ENCODE measurements around the gene CREG2. TPM values are rescaled to one million over a fixed set of nuclear protein-coding genes. Genes with fewer than 3 reads are reported as not detected.

Gene CREG2
- total RNA-seq, 2 donors from 2014 or later: 0.59 TPM; not detected in 1

- Histone ChIP-seq H3K4me1 (peaks cover 0 to 15% of the 10 kb centered on the region in 2 donors), H3K9me3 (no peaks in the 10 kb centered on the region), H3K27ac (no peak overlapping the region), H3K27me3 (no peaks in the 10 kb centered on the region), H3K36me3 (no peaks in the 10 kb centered on the region), H3K4me3 (no peak overlapping the region)
- DNase-seq (ENCODE audit: low spot score): no peak
- TF ChIP-seq, protein P1, sequence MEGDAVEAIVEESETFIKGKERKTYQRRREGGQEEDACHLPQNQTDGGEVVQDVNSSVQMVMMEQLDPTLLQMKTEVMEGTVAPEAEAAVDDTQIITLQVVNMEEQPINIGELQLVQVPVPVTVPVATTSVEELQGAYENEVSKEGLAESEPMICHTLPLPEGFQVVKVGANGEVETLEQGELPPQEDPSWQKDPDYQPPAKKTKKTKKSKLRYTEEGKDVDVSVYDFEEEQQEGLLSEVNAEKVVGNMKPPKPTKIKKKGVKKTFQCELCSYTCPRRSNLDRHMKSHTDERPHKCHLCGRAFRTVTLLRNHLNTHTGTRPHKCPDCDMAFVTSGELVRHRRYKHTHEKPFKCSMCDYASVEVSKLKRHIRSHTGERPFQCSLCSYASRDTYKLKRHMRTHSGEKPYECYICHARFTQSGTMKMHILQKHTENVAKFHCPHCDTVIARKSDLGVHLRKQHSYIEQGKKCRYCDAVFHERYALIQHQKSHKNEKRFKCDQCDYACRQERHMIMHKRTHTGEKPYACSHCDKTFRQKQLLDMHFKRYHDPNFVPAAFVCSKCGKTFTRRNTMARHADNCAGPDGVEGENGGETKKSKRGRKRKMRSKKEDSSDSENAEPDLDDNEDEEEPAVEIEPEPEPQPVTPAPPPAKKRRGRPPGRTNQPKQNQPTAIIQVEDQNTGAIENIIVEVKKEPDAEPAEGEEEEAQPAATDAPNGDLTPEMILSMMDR (IDR thresholded peaks at IDR 0.05): no peak
Measured at GRCh38 chr2:101430156-101430555, 42.9 kb upstream of the CREG2 start.

- no peaks in the 10 kb centered on the region for H3K27me3 ChIP-seq
- no peak overlapping the region for H3K4me3 ChIP-seq
- peaks cover 0 to 9% of the 10 kb centered on the region in 2 donors for H3K4me1 ChIP-seq
- no peaks in the 10 kb centered on the region for H3K9me3 ChIP-seq
- TF ChIP-seq, protein P1 (IDR thresholded peaks at IDR 0.05): no peak
- H3K27ac ChIP-seq: no peak overlapping the region
- H3K36me3 ChIP-seq: no peaks in the 10 kb centered on the region
- DNase-seq (ENCODE audit: low spot score): no peak
Measured at GRCh38 chr2:101429453-101429852, 42.1 kb upstream of the CREG2 start.

- TF ChIP-seq, protein P1 (IDR thresholded peaks at IDR 0.05): no peak
- H3K36me3 ChIP-seq: no peaks in the 10 kb centered on the region
- no peaks in the 10 kb centered on the region for H3K27me3 ChIP-seq
- H3K4me3 ChIP-seq: no peak overlapping the region
- H3K27ac ChIP-seq: no peak overlapping the region
- no peaks in the 10 kb centered on the region for H3K9me3 ChIP-seq
- peaks cover 0 to 9% of the 10 kb centered on the region in 2 donors for H3K4me1 ChIP-seq
- no peak for DNase-seq (ENCODE audit: low spot score)
Measured at GRCh38 chr2:101428422-101429176, 41.3 kb upstream of the CREG2 start.

- no peaks in the 10 kb centered on the region for H3K9me3 ChIP-seq
- no peaks in the 10 kb centered on the region for H3K27me3 ChIP-seq
- peaks cover 0 to 9% of the 10 kb centered on the region in 2 donors for H3K4me1 ChIP-seq
- no peak overlapping the region for H3K27ac ChIP-seq
- no peak overlapping the region for H3K4me3 ChIP-seq
- TF ChIP-seq, protein P1 (IDR thresholded peaks at IDR 0.05): no peak
- H3K36me3 ChIP-seq: no peaks in the 10 kb centered on the region
- no peak for DNase-seq (ENCODE audit: low spot score)
Measured at GRCh38 chr2:101427743-101428142, 40.4 kb upstream of the CREG2 start.

- Histone ChIP-seq H3K9me3 (no peaks in the 10 kb centered on the region), H3K4me3 (no peak overlapping the region), H3K36me3 (no peaks in the 10 kb centered on the region), H3K27ac (no peak overlapping the region), H3K27me3 (no peaks in the 10 kb centered on the region), H3K4me1 (peaks cover 0 to 9% of the 10 kb centered on the region in 2 donors)
- DNase-seq (ENCODE audit: low spot score): no peak
- TF ChIP-seq, protein P1 (IDR thresholded peaks at IDR 0.05): no peak
Measured at GRCh38 chr2:101427240-101427639, 39.9 kb upstream of the CREG2 start.

- Histone ChIP-seq H3K27me3 (no peaks in the 10 kb centered on the region), H3K9me3 (no peaks in the 10 kb centered on the region), H3K27ac (no peak overlapping the region), H3K36me3 (no peaks in the 10 kb centered on the region), H3K4me1 (peaks cover 0 to 9% of the 10 kb centered on the region in 2 donors), H3K4me3 (no peak overlapping the region)
- no peak for DNase-seq (ENCODE audit: low spot score)
- TF ChIP-seq, protein P1 (IDR thresholded peaks at IDR 0.05): no peak
Measured at GRCh38 chr2:101426822-101427221, 39.5 kb upstream of the CREG2 start.

All from right atrium auricular region (tissue), 2 donors.